HG03378 (cell line): ENCODE results near the gene LHPP.

ENCODE experiments used
- ATAC-seq: cut with Tn5 transposase; IDR thresholded peaks from one replicate; pipeline ENCODE4 v1.9.1; 2021; ENCODE audit warnings: mild to moderate bottlenecking, moderate library complexity; ENCODE audit not compliant: unreplicated experiment

Gene LHPP

GRCh38 chr10:124618470-124619073, 156.9 kb downstream of the LHPP start:
- no peak for ATAC-seq

- no peak for ATAC-seq
Measured at GRCh38 chr10:124619195-124619594, 157.6 kb downstream of the LHPP start.

DNA sequence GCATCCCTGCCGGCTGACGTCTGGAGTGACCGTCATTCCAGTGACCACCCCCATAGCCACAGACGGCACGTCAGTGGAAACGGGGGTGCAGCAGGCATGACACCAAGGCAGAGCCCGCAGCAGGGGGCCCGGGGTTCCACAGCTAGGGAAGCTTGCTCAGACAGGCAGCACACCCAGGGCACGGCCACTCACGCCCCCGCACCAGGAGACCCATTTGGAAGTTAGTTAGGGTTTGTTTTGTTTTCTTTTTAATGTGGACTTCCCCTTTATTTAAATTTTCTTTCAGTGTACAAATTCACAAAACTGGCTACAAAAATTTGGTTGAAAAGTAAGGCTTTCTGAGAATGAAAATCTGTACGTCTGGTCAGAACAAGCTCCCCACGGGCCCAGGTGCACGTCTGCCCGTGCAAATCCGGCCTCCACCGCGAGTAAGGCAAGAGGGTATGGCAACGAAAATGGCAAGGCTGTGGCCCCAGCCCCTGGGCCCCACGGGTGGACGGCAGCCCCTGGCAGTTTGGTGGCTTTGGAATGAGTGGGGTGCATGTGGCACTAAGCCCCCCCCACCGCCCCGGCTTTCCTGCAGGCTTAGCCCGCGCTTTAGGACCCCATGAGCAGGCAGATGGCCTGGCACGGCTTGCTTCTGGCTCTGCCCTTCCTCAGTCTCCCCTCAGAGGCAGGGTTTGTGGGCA, 158.3 kb downstream of the LHPP start:
- no peak for ATAC-seq

DNA sequence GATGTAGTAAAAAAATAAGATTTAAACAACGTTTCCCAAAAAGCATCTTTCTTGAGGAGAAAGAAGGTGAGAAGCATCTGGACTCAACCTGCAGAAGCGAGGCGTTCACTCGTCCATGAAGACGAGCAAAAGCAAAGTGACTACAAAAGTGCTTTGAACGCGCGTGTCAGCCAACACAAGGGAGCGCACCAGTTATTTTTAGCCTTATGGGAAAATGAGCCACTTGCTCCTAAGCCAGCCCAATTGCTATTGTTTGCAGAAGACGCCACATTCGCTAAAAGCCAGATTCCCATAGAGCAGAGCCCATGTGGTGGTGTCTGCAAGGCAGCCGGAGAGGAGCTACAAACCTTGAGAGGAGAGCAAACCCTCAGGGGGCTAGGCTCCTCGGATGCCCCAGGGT, 160.0 kb downstream of the LHPP start:
- no peak for ATAC-seq

DNA sequence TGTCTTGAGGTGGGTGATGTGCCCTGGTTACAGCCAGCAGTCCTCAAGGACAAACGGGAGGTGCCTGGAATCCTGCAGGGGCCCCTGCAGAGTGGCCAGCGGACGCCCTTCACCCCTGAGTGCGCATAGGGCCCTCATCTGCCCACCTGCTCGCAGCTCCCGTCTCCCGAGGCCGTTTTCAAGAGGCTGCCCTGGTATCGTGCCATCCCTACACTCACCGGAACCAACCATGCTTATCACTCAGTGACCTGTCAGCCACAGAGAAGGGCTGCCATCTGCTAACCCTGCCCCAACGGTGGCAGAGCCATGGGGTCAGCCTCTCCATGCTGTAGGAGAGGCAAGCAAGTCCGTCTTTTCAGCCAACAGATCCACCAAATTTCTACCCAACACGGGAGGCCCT, 160.5 kb downstream of the LHPP start:
- no peak for ATAC-seq

DNA sequence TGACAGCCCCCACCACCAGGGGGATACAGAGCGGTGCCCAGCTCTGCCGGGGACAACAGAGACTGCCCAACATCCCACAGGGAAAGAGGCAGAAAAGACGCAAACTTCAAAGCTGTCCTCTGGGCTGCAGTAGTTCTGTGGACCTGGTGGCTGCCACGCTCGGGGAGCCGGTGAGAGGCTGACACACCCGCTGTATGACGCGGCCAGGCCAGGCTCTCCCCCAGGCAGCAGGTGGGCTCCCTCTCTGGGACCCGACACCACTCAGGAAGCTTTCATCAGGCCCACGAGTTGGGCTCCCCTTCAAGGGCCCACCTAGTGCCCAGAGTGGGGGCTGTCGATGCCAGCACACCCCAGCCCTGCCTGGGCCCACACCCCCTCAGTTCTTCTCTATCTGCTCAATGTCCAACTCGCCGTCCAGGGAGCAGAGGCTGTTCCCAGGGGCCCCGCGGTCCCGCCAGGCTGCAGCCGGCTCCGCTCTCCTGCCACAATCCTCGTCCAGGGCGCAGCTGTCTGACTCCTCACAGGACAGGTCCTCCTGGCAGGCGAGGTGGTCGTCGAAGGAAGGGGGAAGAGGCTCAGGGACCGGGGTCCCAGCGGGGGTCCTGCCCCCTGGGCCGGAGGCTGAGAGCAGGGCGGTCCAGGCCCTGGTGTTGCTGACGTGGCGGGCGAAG, 161.4 kb downstream of the LHPP start:
- ATAC-seq: no peak

DNA sequence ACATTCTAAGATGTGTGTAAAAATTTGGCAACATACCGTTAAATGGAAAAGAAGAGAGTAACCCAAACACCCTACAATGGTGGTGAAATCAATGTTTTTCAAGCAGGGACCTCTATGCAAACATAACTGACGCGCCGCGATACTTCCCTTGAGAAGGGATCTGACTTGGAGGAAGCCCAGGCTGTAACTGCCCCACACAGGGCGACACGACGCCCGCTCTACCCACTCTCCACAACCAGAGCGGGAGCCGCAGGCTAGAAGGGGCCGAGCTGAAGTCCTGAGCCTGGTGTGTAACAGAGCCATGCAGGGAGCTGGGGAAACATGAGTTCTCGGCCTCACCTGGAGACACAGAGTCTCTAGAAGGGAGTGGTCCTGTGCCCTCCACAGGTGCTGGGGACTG, 162.4 kb downstream of the LHPP start:
- no peak for ATAC-seq

GRCh38 chr10:124624466-124624865, 162.8 kb downstream of the LHPP start:
- ATAC-seq: no peak

DNA sequence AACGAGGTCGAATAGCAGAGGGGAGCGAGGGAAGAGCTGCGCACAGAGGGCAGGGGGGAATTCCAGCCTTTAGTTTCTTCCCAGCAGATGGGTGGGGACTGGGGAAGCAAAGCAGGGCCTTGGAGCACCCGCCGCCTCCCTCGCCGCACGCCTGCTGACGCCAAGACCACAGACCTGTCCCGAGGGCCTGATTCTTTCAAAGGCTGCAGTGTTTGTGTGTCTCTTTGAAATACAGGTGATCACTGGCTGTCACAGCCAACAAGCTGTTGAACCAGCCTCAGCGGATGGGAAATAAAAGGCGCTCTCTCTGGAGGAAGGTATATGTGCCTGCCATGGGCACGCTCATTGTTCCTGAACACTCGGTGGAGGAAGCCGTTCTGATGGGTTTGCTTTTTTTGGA, 163.3 kb downstream of the LHPP start:
- ATAC-seq: no peak

- no peak for ATAC-seq
Measured at GRCh38 chr10:124625831-124626238, 164.2 kb downstream of the LHPP start.

DNA sequence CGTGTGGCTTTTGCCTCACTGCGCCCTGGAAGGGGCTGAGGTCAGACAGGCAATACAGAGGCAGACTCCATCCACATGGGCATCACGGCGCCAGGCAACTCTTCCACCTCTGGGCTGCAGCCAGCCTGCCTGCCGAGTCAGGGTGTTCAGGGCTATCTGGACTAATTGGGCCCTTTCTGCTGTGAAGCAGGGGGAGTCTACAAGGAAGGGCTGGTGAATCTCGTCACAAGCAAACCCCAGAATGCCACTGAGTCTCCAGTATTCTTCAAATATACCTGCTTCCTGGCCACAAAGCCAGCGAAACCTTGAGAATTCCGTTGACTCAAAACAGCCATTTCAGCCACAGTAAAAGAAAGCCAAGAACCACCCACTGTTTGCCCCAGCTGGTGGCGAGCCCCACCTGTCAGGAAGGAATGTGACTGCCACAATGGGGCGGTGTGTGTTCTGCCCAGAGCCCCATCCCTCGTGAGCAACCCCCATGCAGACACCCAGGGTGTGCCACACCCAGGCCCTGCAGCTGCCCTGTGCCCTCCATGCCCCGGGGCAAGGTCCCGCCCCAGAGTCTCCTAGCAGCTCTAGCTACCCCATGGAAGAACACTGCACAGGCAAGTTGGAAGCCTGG, 165.2 kb downstream of the LHPP start:
- peak; percentile 75 for ATAC-seq

- ATAC-seq: no peak
Measured at GRCh38 chr10:124627866-124628675, 166.4 kb downstream of the LHPP start.

DNA sequence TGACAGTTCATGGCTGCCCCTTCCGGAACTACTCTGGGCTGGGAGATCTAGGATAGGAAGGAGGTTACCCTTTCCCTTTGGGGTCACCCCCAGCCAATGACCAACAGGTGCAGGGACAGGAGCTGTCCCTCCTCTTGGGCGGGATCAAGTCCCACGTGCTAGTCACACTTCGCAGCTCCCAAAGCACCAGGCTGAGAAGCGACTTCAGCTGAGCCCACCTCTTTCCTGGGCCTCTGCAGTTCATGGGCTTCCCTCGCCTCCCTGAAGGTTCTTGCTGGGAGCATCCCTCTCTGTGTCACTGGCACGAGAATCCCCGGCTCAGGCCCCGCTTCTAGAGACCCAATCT, 167.0 kb downstream of the LHPP start:
- ATAC-seq: no peak

DNA sequence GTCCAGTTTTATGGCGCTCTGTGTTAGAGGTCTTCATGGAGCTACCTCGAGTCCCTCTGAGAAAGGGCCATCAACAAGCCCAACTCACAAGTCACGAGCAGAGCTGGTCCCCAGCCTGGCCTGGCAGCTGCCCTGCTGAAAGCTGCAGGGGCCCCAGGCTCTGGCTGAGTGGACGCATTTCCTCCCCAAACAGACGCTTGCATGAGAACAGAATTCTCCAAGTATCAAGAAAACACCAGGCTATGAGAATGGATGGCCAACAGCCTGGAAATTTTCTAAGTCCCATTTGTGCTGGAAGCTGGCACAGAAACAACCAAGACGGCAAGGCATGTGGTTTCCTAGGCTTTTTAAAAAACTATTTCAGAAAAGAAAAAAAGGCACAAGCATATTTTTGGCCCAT, 167.8 kb downstream of the LHPP start:
- no peak for ATAC-seq

GRCh38 chr10:124629842-124630241, 168.2 kb downstream of the LHPP start:
- no peak for ATAC-seq

GRCh38 chr10:124630551-124630950, 168.9 kb downstream of the LHPP start:
- no peak for ATAC-seq

GRCh38 chr10:124632064-124632531, 170.5 kb downstream of the LHPP start:
- ATAC-seq: no peak

GRCh38 chr10:124632566-124632965, 170.9 kb downstream of the LHPP start:
- no peak for ATAC-seq

GRCh38 chr10:124636271-124636995, 174.8 kb downstream of the LHPP start:
- no peak for ATAC-seq

DNA sequence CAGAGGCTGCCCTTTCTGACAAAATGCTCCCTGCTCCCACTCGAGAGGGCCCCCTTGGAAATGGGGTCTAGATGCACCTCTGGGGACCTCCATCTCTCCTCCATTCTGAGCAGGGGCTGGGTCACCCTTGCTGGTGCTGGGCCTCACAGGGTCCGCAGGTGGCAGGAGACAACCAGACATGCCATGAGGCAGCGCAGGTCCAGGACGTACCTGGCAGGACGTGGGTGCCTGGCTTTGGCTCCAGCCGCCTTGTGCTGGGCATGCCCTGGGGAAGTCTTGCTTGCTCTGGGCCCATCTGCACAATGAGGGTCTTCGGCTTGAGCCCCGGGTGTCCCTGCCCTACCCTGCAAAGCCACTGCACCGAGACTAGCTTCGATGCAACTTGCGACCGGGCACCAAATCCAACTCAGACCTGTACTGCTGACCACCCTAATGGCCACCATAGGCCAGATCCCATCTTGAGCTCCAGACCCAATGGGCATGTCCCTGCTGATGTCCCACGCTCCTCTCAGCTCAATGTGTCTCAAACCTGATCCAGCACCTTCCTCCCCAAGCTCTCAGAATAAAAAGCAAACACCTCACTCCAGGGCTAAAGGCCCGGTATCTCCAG, 175.6 kb downstream of the LHPP start:
- ATAC-seq: no peak
